Liver (tissue), 9 donors: ENCODE data around the gene MEN1. TPM values are rescaled to one million over a fixed set of nuclear protein-coding genes. Genes with fewer than 3 reads are reported as not detected.

ENCODE experiments used
- DNase-seq: peaks from one replicate; pipeline ENCODE4 v3.0.0-alpha.2; 2017; ENCODE audit warnings: low spot score
- H3K27ac ChIP-seq, 2 donors: one replicate each; pipeline ENCODE4 v1.7.0; 2013; ENCODE audit warnings: inconsistent platforms in 2 of 2, low read length in 2 of 2, control low read depth in 1 of 2, low read depth in 1 of 2, mild to moderate bottlenecking in 1 of 2
- H3K27me3 ChIP-seq, 4 donors: one replicate each; pipeline versions ENCODE4 v1.6.1 to v1.7.0; 2013; ENCODE audit warnings: low read length in 3 of 4, inconsistent platforms in 1 of 4, mild to moderate bottlenecking in 1 of 4, moderate library complexity in 1 of 4; ENCODE audit not compliant: control insufficient read depth in 4 of 4, insufficient read depth in 4 of 4
- H3K36me3 ChIP-seq, 4 donors: one replicate each; pipeline versions ENCODE4 v1.6.1 to v1.7.0; 2013; ENCODE audit warnings: low read length in 3 of 4, mild to moderate bottlenecking in 3 of 4, low read depth in 1 of 4, moderate library complexity in 1 of 4; ENCODE audit not compliant: control insufficient read depth in 4 of 4, insufficient read depth in 3 of 4
- H3K4me1 ChIP-seq, 4 donors: one replicate each; pipeline versions ENCODE4 v1.6.1 to v1.7.0; 2013; ENCODE audit warnings: low read length in 3 of 4, mild to moderate bottlenecking in 3 of 4, moderate library complexity in 1 of 4; ENCODE audit not compliant: control insufficient read depth in 4 of 4, insufficient read depth in 4 of 4
- H3K4me3 ChIP-seq, 3 donors: one replicate each; pipeline versions ENCODE4 v1.6.1 to v1.7.0; 2013; ENCODE audit warnings: low read length in 3 of 3, control low read depth in 1 of 3, low read depth in 1 of 3, mild to moderate bottlenecking in 1 of 3
- H3K9ac ChIP-seq, 2 donors: one replicate each; pipeline ENCODE4 v1.7.0; 2013; ENCODE audit warnings: low read length in 2 of 2, mild to moderate bottlenecking in 2 of 2, moderate library complexity in 2 of 2, control low read depth in 1 of 2, low read depth in 1 of 2
- H3K9me3 ChIP-seq, 4 donors: one replicate each; pipeline versions ENCODE4 v1.6.1 to v1.7.0; 2013; ENCODE audit warnings: low read length in 3 of 4; ENCODE audit not compliant: control insufficient read depth in 4 of 4
- ATF3 ChIP-seq: IDR thresholded peaks from 2 replicates; pipeline ENCODE4 v1.6.1; 2016; ENCODE audit warnings: antibody characterized with exemption
- CTCF ChIP-seq: fragments of 150-350 bp; IDR thresholded peaks from 2 replicates; pipeline ENCODE4 v1.5.1; 2017; ENCODE audit warnings: improper control_type of control experiment, low read depth, low read length; ENCODE audit not compliant: missing input control
- EGR1 ChIP-seq, 2 donors: IDR thresholded peaks; 2 replicates each; pipeline ENCODE4 v1.6.1; 2016 to 2018; ENCODE audit warnings: antibody characterized with exemption in 2 of 2, low read depth in 2 of 2
- FOXA1 ChIP-seq: IDR thresholded peaks from 2 replicates; pipeline ENCODE4 v1.6.1; 2016; ENCODE audit warnings: antibody characterized with exemption
- FOXA2 ChIP-seq: IDR thresholded peaks from 2 replicates; pipeline ENCODE4 v1.6.1; 2016; ENCODE audit warnings: antibody characterized with exemption
- GABPA ChIP-seq, 2 donors: IDR thresholded peaks in 1 of 2; conservative IDR thresholded peaks in 1 of 2; 2 replicates each; pipeline ENCODE4 v1.6.1; 2016; ENCODE audit warnings: antibody characterized with exemption in 2 of 2, mild to moderate bottlenecking in 1 of 2, moderate library complexity in 1 of 2
- HNF4A ChIP-seq, 2 donors: conservative IDR thresholded peaks; 2 replicates each; pipeline ENCODE4 v1.6.1; 2016; ENCODE audit warnings: antibody characterized with exemption in 2 of 2, mild to moderate bottlenecking in 2 of 2
- HNF4G ChIP-seq: IDR thresholded peaks from 2 replicates; pipeline ENCODE4 v1.6.1; 2016; ENCODE audit warnings: antibody characterized with exemption
- MAX ChIP-seq: IDR thresholded peaks from 2 replicates; pipeline ENCODE4 v1.6.1; 2016; ENCODE audit warnings: antibody characterized with exemption
- RAD21 ChIP-seq, 2 donors: IDR thresholded peaks; 2 replicates each; pipeline ENCODE4 v1.6.1; 2016; ENCODE audit warnings: antibody characterized with exemption in 2 of 2, mild to moderate bottlenecking in 2 of 2
- REST ChIP-seq: IDR thresholded peaks from 2 replicates; pipeline ENCODE4 v1.6.1; 2016; ENCODE audit warnings: antibody characterized with exemption, mild to moderate bottlenecking
- RXRA ChIP-seq, 2 donors: IDR thresholded peaks; 2 replicates each; pipeline ENCODE4 v1.6.1; 2017 to 2018; ENCODE audit warnings: antibody characterized with exemption in 2 of 2, mild to moderate bottlenecking in 1 of 2
- SP1 ChIP-seq: IDR thresholded peaks from 2 replicates; pipeline ENCODE4 v1.6.1; 2018; ENCODE audit warnings: antibody characterized with exemption, mild to moderate bottlenecking
- TAF1 ChIP-seq: conservative IDR thresholded peaks from 2 replicates; pipeline ENCODE4 v1.6.1; 2016; ENCODE audit warnings: antibody characterized with exemption, mild to moderate bottlenecking
- YY1 ChIP-seq: IDR thresholded peaks from 2 replicates; pipeline ENCODE4 v1.6.1; 2016; ENCODE audit warnings: antibody characterized with exemption, mild to moderate bottlenecking
- ZBTB33 ChIP-seq: IDR thresholded peaks from 2 replicates; pipeline ENCODE4 v1.6.1; 2016; ENCODE audit warnings: antibody characterized with exemption
- WGBS: extraction: QIAGEN DNeasy Blood & Tissue Kit; methylation state at CpG from one replicate; pipeline ENCODE4 v1.1.7; 2013; 5-methylcytosine and 5-hydroxymethylcytosine counted together
- polyA plus RNA-seq, 2 donors: library from polyadenylated mRNA; stranded (reverse) in 1 of 2; unstranded in 1 of 2; fragments of 200-250 nt in 1 of 2; fragments of >200 nt in 1 of 2; fragmentation: Nextera tagmentation in 1 of 2; extraction: Ambion mirVana in 1 of 2; gene quantifications; one replicate each; pipeline versions ENCODE4 v1.2.1 to v1.2.3, GENCODE V29; 2013 to 2015
- total RNA-seq, 2 donors: library from RNA; depleted of rRNA; stranded (reverse); fragments of >200 nt; gene quantifications; one replicate each; pipeline ENCODE4 v1.2.3, GENCODE V29; 2014
- donor health status: healthy.
- donor health status: healthy.
- donor health status: healthy.
- donor health status: healthy.
- donor health status: healthy.

The MEN1 gene
- total and polyA plus RNA-seq, 4 donors, result 9.0 to 15.1 (median 13.4) TPM

- no peak overlapping the region for H3K4me3 ChIP-seq
- H3K27ac ChIP-seq, result no peak overlapping the region
- H3K36me3 ChIP-seq, result peaks cover 10 to 33% (median 21%) of the 10 kb centered on the region in 4 donors
- H3K9ac ChIP-seq, result no peak overlapping the region
- 70% methylated on average over 7 of the region's 7 CpGs for WGBS
- H3K4me1 ChIP-seq, result peaks cover 0 to 7% (median 0%) of the 10 kb centered on the region in 4 donors
- TF ChIP-seq GABPA (IDR thresholded peaks at IDR 0.05 in 1 of 2, conservative IDR thresholded peaks at IDR 0.05 in 1 of 2), result no peak
- TF ChIP-seq REST, result no peak
- TF ChIP-seq TAF1, result no peak
- no peak for TF ChIP-seq FOXA2
- no peak for TF ChIP-seq HNF4G
- TF ChIP-seq RAD21 (IDR thresholded peaks at IDR 0.05), result no peak
- no peak for TF ChIP-seq MAX
- TF ChIP-seq SP1, result no peak
- TF ChIP-seq RXRA (IDR thresholded peaks at IDR 0.05), result no peak
- TF ChIP-seq YY1, result no peak
- no peak for TF ChIP-seq FOXA1
- TF ChIP-seq ATF3, result no peak
- no peak for TF ChIP-seq EGR1 (IDR thresholded peaks at IDR 0.05; ENCODE audit: low read depth in 2 of 2)
- TF ChIP-seq HNF4A (conservative IDR thresholded peaks at IDR 0.05), result no peak
- no peak for TF ChIP-seq ZBTB33
- TF ChIP-seq CTCF, result no peak
- H3K9me3 ChIP-seq, result no peaks in the 10 kb centered on the region
- no peaks in the 10 kb centered on the region for H3K27me3 ChIP-seq
- no peak for DNase-seq
These were observed 49.5 kb downstream of the MEN1 start for GRCh38 chr11:64760759-64761420.
